HG02588 (cell line): ENCODE data around the gene C4orf51.

Experiments
- ATAC-seq: cut with Tn5 transposase; IDR thresholded peaks from one replicate; pipeline ENCODE4 v1.9.1; 2021; ENCODE audit warnings: mild to moderate bottlenecking, moderate library complexity; ENCODE audit not compliant: unreplicated experiment

The C4orf51 gene

GRCh38 chr4:145743641-145744040 lies 63.7 kb downstream of the C4orf51 start:
- ATAC-seq: no peak

- no peak for ATAC-seq
Measured at GRCh38 chr4:145755802-145756201, 75.9 kb downstream of the C4orf51 start.

GRCh38 chr4:145756244-145756643 lies 76.3 kb downstream of the C4orf51 start:
- ATAC-seq: no peak

GRCh38 chr4:145757188-145757587 lies 77.2 kb downstream of the C4orf51 start:
- no peak for ATAC-seq

GRCh38 chr4:145760176-145760575 lies 80.2 kb downstream of the C4orf51 start:
- no peak for ATAC-seq

- no peak for ATAC-seq
Measured at GRCh38 chr4:145760961-145761929, 81.3 kb downstream of the C4orf51 start.

GRCh38 chr4:145762719-145763118 lies 82.8 kb downstream of the C4orf51 start:
- ATAC-seq: no peak

- no peak for ATAC-seq
Measured at GRCh38 chr4:145763399-145763798, 83.5 kb downstream of the C4orf51 start.

- ATAC-seq: no peak
Measured at GRCh38 chr4:145766273-145766672, 86.3 kb downstream of the C4orf51 start.

GRCh38 chr4:145769450-145770037 lies 89.6 kb downstream of the C4orf51 start:
- no peak for ATAC-seq

GRCh38 chr4:145770124-145770523 lies 90.2 kb downstream of the C4orf51 start:
- ATAC-seq: no peak

GRCh38 chr4:145772347-145772746 lies 92.4 kb downstream of the C4orf51 start:
- no peak for ATAC-seq

GRCh38 chr4:145773581-145774234 lies 93.8 kb downstream of the C4orf51 start:
- ATAC-seq: peak; percentile 94

GRCh38 chr4:145774473-145774872 lies 94.5 kb downstream of the C4orf51 start:
- no peak for ATAC-seq

GRCh38 chr4:145775406-145775805 lies 95.5 kb downstream of the C4orf51 start:
- ATAC-seq: no peak

GRCh38 chr4:145776208-145776607 lies 96.3 kb downstream of the C4orf51 start:
- no peak for ATAC-seq

- ATAC-seq: no peak
Measured at GRCh38 chr4:145779319-145779801, 99.4 kb downstream of the C4orf51 start.

GRCh38 chr4:145781351-145781750 lies 101.4 kb downstream of the C4orf51 start:
- ATAC-seq: no peak
